Neural progenitor cell (in vitro differentiated cells): ENCODE results near the gene TTC31.

Experiments used
- CTCF ChIP-seq: fragments of 200-600 bp; sonication (generic); IDR thresholded peaks from 2 replicates; pipeline ENCODE4 v1.5.1; 2017; ENCODE audit warnings: antibody characterized with exemption, mild to moderate bottlenecking
- EZH2 ChIP-seq: fragments of 200-600 bp; sonication (generic); IDR thresholded peaks from 2 replicates; pipeline ENCODE4 v1.6.1; 2017; ENCODE audit warnings: antibody characterized with exemption, mild to moderate bottlenecking, moderate library complexity
- EZH2phosphoT487 ChIP-seq: fragments of 200-600 bp; sonication (generic); IDR thresholded peaks from 2 replicates; pipeline ENCODE4 v1.6.1; 2017; ENCODE audit warnings: antibody characterized with exemption

GRCh38 chr2:74502147-74502719 is 19.4 kb downstream of the TTC31 start:
- TF ChIP-seq CTCF (no peak), EZH2 (no peak), EZH2phosphoT487 (no peak)
